ENCODE data around the gene ETV6.
A peak's percentile ranks its signal among the peaks of the same experiment; 100 is the strongest.

The ETV6 gene

GRCh38 chr12:11697670-11698387 lies 48.4 kb downstream of the ETV6 start:
- DNase-seq, result no peak

GRCh38 chr12:11698729-11699128 lies 49.3 kb downstream of the ETV6 start:
- DNase-seq, result no peak

GRCh38 chr12:11701433-11701832 lies 52.0 kb downstream of the ETV6 start:
- no peak for DNase-seq

- no peak for DNase-seq
Observed at GRCh38 chr12:11702959-11703358, 53.5 kb downstream of the ETV6 start.

- no peak for DNase-seq
Observed at GRCh38 chr12:11703378-11703777, 53.9 kb downstream of the ETV6 start.

GRCh38 chr12:11704089-11704488 lies 54.6 kb downstream of the ETV6 start:
- no peak for DNase-seq

- no peak for DNase-seq
Observed at GRCh38 chr12:11705010-11705409, 55.5 kb downstream of the ETV6 start.

- DNase-seq, result no peak
Observed at GRCh38 chr12:11706509-11707379, 57.3 kb downstream of the ETV6 start.

GRCh38 chr12:11707535-11707934 lies 58.1 kb downstream of the ETV6 start:
- DNase-seq, result no peak

- no peak for DNase-seq
Observed at GRCh38 chr12:11709513-11709912, 60.0 kb downstream of the ETV6 start.

- no peak for DNase-seq
Observed at GRCh38 chr12:11710431-11710830, 61.0 kb downstream of the ETV6 start.

GRCh38 chr12:11710906-11711305 lies 61.4 kb downstream of the ETV6 start:
- no peak for DNase-seq

- no peak for DNase-seq
Observed at GRCh38 chr12:11711651-11712327, 62.3 kb downstream of the ETV6 start.

- DNase-seq, result no peak
Observed at GRCh38 chr12:11712491-11712890, 63.0 kb downstream of the ETV6 start.

GRCh38 chr12:11713202-11713601 lies 63.7 kb downstream of the ETV6 start:
- DNase-seq, result no peak

GRCh38 chr12:11714626-11715025 lies 65.2 kb downstream of the ETV6 start:
- DNase-seq, result no peak

GRCh38 chr12:11715621-11716020 lies 66.1 kb downstream of the ETV6 start:
- no peak for DNase-seq

GRCh38 chr12:11716794-11717518 lies 67.5 kb downstream of the ETV6 start:
- peak; percentile 35 for DNase-seq

- DNase-seq, result no peak
Observed at GRCh38 chr12:11717519-11717961, 68.1 kb downstream of the ETV6 start.

GRCh38 chr12:11718105-11718504 lies 68.6 kb downstream of the ETV6 start:
- DNase-seq, result no peak

GRCh38 chr12:11718768-11719253 lies 69.3 kb downstream of the ETV6 start:
- DNase-seq, result peak; percentile 41

GRCh38 chr12:11719678-11720099 lies 70.2 kb downstream of the ETV6 start:
- DNase-seq, result peak; percentile 23

GRCh38 chr12:11722071-11722470 lies 72.6 kb downstream of the ETV6 start:
- DNase-seq, result no peak

Data from eye (tissue), 1 donor.